HG03196 (cell line): Measurements from ENCODE around the gene LARGE2.

Experiments
- ATAC-seq: cut with Tn5 transposase; IDR thresholded peaks from one replicate; pipeline ENCODE4 v1.9.1; 2021; ENCODE audit not compliant: unreplicated experiment

The LARGE2 gene

DNA sequence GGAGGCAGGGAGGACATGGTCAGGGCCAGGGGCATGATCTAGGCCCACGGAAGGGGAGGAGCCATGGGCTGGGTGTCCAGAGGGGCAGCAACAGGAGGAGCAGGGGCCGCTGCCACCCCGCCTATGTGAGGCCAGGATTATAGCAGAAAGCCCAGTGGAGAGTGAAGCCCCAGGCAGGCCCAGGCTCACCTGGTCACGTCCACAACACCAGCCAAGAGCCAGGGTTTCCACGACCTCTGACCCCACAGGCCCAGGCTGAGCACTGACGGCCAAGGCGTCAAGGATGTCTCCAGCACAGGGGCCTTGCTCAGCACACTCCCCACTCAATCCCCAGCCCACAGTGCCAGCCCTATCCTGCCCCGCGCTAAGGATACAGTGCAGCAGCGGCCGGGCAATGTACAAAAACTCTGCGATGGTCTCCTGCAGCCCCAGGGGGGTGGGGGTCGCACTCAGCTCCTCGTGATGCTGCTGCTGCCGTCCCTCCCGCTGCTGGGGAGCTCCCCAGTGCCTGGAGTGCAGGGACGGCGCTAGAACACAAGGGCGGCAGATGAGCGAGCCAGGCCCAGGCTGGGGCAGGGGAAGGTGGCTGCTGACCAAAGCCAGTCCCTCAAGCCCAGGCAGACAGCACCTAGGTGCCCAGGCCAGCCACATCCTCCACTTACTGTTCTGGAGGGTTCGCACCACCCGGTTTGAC lies 8.4 kb upstream of the LARGE2 start:
- no peak for ATAC-seq

DNA sequence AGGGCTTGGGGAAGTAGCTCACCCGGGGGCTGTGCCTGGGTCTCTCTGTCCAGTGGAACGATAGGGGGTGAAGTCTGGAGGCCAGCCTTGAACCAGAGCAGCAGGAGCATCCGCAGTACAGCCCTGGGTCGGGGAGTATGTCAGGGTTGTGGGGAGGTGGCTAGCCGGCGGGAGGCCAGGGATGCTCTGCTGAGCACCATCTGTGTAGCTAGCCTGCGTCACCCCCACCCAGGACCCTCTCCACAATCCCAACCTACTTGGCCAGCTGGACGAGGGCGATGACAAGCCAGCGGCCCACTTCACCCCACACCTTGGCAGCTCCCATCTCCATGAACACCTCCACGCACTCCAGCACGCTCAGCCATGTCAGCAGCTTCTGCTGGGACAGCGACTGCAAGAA lies 7.0 kb upstream of the LARGE2 start:
- ATAC-seq: no peak

- ATAC-seq: peak; percentile 5
These were observed 5.2 kb upstream of the LARGE2 start for GRCh38 chr11:45917286-45917622.

DNA sequence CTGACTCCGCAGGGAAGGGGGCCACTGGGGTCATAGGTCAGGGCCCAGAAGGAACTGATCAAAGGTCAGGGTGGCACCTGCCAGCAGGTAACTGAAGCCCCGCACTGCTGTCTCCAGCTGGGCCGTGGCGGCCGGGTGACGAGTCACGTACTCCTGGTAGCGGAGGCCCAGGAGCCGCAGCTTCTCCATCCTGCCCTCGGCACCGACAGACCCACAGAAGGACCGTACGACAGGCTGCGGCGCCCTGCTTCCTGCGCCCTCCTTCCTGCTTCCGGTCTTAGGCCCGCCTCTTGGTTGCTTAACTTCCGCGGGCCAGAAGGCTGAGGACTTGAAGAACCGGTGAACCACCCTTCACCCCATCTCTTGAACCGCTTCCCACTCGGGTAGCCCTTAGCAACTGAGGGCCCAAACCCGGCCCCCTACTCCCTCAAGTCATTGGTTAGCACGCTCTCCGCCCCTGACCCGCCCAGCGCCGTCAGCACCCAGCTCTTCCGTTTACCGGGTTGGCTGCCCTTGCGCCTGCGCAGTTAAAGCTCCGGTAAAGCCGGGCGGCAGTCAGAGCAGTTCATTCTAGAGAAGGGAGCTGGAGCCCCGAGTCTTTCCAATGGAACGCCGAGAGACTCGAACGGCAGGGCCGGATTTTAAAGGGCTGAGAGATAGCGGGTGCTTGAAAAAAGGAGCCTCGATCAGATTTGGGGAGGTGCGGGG lies 4.7 kb upstream of the LARGE2 start, which contains the start of gene PEX16:
Gene PEX16, minus strand, starts transcription at position 255 of the 708 bp plus-strand sequence. Its CDS starts 66 bp downstream, at position 189.
- ATAC-seq: peak; percentile 84

GRCh38 chr11:45918331-45918941 lies 4.0 kb upstream of the LARGE2 start:
- peak; percentile 26 for ATAC-seq

GRCh38 chr11:45918962-45919675 lies 3.3 kb upstream of the LARGE2 start:
- ATAC-seq: no peak

DNA sequence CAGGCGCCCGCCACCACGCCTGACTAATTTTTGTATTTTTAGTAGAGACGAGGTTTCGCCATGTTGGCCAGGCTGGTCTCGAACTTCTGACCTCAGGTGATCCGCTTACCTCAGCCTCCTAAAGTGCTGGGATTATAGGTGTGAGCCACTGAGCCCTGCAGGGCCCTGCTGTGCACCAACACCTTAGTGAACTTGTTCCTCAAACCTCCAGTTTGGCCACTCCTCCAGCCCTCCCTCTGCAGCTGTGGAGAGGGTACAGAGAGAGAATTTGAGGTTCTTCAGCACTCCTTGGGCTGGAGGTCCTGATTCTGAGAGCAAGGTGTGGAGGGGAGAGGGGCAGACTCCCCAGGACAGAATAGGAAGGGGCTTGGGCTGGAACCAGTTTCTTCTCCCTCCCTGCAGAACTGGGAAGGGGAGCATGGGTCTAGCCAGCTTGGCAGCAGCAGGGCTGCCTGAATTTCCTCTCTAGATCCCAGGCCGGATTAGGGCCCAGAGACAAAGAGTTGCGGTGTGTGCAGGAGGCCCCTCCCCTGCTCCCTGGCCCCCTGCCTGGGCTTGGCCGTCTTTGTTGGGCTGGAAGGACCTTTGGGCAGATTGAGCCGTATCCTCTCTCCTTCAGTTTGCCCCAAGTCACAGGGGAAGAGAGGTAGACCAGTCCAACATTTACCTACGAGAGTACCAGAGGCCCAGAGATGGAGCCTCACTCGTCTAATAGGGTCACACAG lies 2.5 kb upstream of the LARGE2 start:
- ATAC-seq: no peak

DNA sequence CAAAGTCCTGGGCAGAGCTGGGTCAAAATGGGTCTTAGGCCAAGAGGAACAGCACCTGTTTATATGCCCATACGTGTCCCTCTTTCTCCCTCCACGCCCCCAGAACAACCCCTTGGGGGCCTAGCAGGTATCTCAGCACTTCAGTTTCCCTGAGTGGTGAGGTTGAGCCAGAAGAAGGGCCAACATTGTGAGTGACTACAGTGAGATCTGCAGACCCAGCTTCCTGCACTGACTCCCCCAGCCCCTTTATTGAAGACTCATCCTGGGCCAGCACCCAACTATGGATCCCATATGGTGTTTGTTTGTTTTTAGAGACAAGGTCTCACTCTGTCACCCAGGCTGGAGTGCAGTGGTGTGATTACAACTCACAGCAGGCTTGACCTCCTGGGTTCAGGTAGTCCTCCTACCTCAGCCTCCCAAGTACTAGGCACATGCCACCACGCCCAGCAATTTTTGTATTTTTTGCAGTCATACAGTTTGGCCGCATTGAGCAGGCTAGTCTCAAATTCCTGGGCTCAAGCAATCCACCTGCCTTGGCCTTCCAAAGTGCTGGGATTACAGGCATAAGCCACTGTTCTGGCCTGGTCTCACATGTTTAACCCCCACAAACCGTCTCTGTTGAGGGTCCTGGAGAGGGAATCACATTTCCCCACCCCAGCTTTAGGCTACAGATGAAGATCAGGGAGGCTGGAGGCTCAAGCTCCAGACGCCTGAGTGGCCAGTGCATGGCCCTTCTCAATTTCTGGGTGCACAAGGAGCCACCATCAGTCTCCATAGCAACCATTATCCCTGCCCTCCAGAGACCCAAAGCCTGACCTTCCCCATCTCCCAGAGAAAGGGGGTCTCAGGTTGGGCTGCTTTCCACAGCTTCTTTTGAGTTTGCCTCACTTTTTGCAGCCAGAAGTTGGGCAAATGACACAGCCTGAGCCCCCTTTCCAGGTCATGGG lies 1.7 kb upstream of the LARGE2 start:
- ATAC-seq: no peak

GRCh38 chr11:45921561-45922424 lies 663 bp upstream of the LARGE2 start:
- no peak for ATAC-seq

DNA sequence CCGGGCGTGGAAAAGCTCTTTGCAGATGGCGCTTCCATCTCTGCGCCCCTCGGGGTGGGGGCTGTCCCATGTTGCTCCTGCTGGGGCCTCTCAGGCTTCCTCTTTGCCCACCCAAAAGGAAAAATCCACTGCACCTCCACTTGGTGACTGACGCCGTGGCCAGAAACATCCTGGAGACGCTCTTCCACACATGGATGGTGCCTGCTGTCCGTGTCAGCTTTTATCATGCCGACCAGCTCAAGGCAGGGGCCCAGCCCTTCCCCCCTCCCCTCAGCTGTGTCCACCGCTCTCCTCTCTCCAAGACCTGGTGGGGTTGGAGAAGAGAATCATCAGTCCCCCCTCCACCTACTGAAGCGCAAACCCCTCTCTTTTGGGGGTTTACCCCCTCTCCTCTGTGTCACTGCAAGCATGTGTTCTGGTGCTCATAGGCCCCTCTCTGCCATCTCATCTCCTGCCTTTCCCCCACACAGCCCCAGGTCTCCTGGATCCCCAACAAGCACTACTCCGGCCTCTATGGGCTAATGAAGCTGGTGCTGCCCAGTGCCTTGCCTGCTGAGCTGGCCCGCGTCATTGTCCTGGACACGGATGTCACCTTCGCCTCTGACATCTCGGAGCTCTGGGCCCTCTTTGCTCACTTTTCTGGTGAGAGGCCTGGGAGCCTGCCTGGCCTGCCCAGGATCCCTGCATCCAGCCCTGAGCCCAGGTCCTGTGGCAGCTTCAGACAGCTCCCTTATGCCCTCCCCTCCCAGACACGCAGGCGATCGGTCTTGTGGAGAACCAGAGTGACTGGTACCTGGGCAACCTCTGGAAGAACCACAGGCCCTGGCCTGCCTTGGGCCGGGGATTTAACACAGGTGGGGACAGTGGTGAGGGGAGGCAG lies 1.8 kb downstream of the LARGE2 start:
- ATAC-seq: no peak

- ATAC-seq: no peak
These were observed 2.5 kb downstream of the LARGE2 start for GRCh38 chr11:45924927-45925326.

DNA sequence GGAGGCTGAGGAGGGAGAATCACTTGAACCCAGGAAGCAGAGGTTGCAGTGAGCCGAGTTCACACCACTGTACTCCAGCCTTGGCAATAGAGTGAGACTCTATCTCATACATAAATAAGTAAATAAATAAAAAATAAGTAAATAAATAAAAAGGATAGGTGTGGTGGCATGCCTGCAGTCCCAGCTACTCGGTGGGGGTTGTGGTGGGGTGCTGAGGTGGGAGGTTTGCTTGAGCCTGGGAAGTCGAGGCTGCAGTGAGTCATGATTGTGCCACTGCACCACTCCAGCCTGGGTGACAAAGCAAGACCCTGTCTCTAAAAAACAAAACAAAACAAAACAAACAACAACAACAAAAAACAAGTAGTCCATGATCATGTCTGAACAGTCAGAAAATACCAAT lies 3.1 kb downstream of the LARGE2 start:
- no peak for ATAC-seq

- no peak for ATAC-seq
These were observed 3.5 kb downstream of the LARGE2 start for GRCh38 chr11:45926001-45926401.

- ATAC-seq: no peak
These were observed 4.3 kb downstream of the LARGE2 start for GRCh38 chr11:45926536-45927331.

GRCh38 chr11:45927332-45927683 lies 4.9 kb downstream of the LARGE2 start:
- no peak for ATAC-seq

DNA sequence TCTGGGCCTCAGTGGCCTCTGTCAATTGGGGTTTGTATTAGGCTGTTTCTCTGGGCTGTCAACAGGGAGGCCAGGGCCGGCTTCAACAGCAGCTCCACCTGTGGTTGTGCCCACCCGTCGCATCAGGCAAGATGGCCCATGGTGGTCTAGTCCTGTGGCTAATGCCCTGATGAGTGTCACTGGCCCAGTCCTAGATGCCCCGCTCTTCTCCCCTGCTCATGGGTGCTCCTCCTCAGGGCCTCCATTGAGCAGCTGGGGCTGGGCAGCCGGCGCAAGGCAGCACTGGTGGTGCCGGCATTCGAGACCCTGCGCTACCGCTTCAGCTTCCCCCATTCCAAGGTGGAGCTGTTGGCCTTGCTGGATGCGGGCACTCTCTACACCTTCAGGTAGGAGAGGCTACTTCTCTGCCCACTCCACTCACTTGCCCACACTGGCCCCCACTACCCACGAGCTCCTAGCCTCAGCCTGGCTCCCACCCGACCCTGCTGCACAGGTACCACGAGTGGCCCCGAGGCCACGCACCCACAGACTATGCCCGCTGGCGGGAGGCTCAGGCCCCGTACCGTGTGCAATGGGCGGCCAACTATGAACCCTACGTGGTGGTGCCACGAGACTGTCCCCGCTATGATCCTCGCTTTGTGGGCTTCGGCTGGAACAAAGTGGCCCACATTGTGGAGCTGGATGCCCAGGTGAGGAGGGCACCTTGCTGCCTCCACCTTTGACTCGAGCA lies 5.4 kb downstream of the LARGE2 start:
- no peak for ATAC-seq
